Putamen (tissue), 1 donor: ENCODE data around the gene BARHL1.

Source experiments
- DNase-seq: peaks from one replicate; pipeline ENCODE4 v3.0.0-alpha.2; 2016; ENCODE audit warnings: low spot score

Gene BARHL1

DNA sequence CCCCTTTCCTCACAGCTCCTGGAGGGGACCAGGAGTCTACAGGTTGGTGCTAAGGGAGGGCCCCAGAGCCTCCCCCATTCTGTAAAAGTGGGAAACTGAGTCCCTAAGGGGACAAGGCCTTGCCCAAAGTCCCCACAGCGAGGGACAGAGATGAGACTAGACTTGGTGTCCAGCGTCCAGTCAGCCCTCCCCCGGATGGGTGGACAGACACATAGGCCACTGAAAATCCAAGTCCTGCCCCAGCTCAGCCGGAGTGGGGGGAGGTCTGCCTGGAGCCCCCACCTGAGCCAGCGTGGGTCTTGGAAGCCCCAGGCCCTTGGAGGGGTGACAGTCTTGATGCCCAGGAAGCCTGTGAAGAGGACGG, 5.2 kb downstream of the BARHL1 start:
- no peak for DNase-seq

DNA sequence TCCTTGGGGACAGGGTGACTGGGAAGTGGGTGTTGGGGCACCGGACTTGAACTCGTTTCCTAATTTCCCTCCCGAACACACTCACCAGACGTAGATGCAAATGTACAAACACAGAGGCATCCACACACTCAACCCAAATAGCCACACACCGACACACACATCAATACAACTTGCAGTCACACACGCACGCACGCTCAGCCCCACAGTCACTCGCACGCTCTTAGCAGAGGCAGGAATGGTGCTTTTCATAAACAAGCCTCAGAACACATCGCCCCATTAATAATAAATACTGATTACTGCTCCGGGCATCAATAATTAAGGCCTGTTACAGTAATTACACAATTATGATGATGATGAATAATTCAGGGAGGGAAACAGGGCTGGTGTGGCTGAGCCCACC, 5.7 kb downstream of the BARHL1 start:
- DNase-seq = no peak

DNA sequence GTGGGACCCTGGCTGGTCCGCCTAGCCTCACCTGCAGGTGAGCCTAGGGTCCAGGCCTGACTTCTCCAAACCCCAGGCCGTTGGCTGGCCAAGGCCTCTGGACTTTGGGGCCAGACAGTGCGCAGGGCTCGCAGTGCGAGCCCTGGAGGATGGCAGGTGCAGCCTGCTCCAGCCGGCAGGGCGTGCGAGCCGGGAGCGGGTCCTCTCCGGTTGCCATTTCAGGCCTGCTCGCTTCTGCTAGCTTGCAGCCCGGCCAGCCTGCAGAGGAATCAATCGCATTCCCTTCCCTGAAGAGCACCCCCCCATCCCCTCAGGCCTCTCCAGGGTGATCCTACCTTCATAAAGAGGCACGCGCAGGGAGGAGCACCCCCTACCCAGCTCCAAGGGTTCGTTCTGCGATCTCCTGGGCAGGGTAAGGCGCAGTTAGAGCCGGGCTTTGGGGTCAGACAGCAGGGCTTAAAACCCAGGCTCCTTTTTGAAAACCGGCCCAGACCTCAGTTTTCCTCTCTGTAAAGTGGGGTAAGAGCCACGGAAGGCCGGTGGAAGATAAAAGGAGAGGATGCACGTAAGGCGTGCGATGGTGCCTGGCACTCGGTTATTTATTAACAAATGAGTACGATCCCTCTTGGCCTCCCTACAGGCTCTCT, 6.2 kb downstream of the BARHL1 start:
- no peak for DNase-seq

DNA sequence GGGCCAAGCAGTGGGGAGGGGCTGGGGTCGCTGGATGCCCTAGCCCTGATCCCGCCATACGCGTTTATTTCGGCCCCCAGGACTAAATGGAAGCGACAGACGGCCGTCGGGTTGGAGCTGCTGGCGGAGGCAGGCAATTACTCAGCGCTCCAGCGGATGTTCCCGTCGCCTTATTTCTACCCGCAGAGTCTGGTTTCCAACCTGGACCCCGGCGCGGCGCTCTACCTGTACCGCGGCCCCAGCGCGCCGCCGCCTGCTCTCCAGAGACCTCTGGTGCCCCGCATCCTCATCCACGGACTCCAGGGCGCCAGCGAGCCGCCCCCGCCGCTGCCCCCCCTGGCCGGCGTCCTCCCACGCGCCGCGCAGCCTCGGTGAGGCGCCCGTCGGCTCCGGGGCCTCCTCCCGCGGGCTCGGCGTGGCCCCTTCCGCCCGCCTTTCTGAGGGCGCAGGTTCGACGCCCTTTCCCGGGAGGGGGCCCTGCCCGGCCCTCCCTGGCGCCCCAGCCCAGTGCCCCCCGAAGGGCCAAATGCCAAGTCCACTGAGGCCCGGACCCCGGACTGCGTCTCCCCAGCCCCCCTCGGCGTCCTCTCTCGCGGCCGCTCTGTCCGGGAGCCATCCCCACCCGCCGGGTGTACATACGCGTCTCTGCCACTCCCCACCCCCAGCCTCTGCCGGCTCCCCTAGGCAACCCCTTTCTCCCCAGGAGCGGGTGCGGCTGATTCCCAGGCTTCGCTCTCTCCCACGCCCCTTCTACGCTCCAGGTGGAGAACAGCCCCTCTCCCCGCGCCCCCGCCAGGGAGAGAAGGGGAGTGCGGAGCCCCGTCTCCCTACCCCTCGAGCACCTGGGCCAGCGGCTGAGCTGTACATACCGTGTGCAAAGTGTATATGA, 7.0 kb downstream of the BARHL1 start:
- no peak for DNase-seq

DNA sequence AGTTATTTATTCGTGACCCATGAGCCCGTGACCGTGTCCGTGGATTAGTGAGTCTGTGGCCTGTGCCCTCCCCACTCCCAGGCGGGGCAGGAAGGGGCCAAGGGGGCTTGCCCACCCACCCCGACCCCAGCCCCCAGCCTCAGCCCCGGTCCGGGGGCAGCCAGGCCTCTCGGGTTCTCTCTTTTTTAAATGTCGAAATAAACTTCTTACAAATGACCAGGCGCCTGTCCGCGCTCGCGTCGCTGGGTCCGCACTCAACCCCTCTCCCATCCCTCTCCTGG, 7.6 kb downstream of the BARHL1 start:
- DNase-seq = no peak

DNA sequence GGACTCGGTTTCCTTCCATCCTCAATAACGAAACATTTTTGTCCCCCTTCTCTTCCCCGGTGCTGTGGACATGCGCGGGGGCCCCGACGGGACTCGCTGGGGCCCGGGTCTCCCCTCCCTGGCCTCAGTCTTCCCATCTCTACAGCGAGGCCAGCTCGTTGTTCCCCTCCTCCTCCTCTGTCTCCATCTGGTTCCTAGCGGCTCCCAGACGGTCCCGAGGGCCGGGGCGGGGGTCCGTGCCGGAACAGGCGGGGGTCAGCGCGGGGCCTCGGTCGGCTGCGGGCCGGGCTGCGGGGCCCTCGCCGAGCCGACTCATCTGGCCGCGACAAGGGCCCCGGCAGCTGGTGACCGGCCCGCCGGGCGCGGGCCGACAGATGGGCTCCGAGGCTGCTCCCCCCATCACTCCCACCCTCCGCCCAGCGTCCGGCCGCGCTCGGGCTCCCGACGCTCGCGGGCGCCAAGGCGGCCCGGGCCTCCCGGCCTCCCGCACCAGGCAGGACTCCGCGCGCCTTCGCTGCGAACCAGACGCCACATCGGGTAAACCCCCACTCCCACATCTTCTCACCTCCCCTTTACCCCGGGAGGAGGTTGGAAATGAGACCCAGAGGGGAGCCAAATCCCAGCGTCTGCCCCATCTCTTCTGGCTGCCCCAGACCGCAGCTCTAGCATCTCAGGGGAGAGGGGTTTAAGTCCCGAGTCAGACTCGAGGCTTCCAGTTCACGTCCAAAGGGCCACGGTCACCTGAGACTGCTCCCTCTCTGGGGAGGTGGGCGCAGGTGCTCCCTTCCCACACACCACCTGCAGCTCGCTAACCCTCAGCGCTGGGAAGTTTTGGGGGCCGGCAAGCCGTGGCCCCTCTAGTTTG, 8.1 kb downstream of the BARHL1 start:
- no peak for DNase-seq

DNA sequence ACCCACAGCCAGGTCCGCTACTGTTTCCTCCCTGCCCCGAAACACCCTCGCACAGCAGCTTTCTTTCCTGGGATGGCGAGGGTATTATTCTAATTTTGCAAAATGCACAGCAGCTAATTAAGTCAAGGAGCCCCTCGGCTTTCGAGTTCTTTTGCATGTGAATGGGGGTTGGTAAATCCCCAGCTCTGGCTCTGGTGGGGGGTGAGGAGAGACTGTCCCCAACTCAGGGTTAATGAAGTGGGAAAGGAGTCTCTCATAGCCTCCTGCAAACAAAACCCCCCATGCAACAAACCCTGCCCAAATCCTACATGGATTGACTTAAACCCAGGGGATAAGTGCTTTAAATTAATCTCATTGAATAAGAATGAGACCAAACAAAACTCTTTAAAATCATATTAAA, 8.8 kb downstream of the BARHL1 start:
- no peak for DNase-seq

DNA sequence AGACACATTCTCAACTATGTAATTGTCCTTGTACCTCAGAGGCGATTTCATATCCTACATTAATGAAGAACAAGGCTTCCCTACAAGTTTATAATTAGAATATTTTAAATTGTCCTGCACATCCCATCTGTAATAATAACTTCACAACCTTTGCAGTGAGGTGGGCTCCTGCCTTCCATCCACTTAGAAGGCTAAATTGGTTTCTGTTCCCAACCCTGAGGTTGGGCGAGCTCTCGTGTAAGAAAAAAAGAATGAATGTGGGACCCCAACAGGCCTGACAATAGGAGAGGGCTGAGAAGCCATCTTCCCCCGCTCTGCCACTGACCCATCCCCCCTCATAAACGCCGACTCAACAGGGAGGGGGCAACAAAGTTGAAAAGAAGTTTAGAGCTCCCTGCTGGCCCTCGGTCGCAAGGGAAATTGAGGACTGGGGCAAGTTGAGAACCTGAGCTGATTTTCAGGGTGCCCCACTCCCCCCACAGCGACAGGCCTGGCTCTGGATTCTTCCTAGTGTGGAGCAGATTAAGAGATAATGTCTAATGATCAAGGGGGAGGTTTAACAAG, 9.4 kb downstream of the BARHL1 start:
- no peak for DNase-seq

DNA sequence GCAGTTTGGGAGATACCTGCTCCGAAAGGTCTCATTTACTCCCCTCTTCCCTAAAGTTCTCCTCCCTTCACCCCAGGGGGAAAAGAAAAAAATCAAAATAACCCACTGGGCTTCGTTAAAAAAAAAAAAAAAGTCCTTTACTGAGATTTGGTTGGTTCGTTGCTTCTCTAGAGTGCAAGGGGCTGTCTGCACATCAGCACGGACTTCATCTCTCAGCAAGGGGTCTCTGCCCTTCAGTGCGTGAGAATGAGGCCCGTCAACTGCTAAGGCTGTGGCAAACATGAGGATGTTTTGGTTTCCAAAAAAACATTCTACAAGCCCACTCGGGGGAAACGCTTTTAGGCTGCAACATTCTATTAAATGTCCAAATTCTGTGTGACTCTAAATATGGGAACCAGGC, 10.0 kb downstream of the BARHL1 start:
- no peak for DNase-seq

DNA sequence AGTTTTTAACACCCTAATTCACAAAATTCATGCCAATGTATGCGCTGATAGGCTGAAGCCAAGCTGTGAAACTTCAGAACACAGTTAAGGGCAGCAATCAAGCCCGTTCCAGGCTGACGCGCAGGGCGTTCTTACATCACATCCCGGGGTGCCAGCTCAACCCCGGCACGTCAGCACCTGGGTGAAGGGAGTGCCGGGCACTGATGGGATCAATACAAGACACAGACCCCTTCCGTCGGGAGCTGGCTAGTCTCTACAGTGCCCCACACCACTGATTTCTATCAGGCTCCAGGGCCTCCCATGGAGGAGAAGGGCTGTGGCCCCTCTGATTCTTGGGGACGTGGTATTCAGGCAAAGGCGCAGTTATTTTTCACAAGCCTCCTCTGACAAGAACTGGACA, 12.0 kb downstream of the BARHL1 start:
- no peak for DNase-seq

DNA sequence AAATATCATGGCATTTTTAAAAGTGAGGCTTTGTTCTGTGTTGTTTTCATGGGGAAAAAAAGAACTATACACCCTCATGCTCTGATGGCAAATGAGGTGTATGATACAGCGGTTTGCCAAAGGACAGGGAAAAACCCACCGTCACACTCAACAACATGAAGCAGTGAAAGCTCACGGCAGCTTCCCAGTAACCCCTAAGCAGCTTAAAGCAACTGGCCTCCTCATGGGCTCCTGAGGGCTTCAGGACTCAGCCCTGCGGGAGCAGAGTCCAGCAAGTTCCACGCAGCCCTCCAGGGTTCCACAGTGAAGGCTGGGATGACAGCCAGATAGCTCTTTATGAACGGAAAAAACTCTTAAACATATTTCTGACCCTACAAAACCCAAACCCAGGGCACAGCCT, 12.9 kb downstream of the BARHL1 start:
- DNase-seq = no peak

DNA sequence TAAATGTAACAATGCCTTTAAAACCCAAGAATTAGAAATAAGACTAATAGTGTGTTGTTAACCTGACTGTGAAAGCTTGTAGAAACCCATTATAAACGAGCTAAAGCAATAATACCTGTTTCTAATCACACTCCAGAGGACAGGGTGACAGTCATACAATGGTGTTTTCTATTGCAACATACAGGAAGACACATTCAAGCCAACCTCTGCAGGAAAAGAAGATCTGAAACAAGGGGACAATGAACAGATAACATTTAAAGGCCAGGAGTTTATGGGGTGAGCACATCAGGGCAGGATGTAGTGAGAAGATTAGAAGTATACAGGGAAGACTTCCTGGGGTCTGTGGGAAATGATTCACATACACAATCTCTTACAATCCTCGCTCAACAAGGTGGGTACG, 13.8 kb downstream of the BARHL1 start:
- DNase-seq = no peak

DNA sequence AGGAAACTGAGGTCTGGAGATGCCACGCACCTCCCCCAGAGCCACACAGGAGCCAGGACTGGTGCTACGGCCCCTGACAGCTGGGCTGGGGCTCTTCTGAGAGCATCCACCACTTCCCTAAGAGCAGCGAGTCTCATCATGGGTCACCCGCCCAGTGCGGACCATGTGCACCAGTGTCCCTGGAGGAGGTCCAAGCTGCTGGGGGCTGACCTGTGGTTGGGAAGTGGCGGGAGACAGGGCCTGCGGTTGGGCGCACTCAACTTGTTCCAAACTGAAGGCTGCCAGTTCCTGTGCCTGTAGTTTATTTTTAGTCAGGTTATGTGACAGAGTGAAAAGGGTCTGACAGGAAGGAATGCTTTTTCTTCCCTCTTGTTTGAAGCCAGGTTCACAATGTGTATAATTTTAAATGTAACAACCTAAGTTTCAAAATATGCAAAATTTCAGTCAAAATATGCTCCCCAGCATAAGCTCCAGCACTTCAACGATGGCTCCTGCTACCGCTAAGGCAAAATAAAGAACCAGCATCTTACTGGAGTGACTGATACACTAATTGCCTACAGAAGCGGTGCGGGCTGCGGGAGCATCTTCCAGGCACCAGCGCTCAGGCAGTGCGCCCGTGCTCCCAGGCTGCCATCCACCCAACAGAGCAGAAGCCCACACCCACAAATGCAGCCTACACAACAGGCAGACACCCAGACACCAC, 14.8 kb downstream of the BARHL1 start:
- DNase-seq = peak; percentile 8

DNA sequence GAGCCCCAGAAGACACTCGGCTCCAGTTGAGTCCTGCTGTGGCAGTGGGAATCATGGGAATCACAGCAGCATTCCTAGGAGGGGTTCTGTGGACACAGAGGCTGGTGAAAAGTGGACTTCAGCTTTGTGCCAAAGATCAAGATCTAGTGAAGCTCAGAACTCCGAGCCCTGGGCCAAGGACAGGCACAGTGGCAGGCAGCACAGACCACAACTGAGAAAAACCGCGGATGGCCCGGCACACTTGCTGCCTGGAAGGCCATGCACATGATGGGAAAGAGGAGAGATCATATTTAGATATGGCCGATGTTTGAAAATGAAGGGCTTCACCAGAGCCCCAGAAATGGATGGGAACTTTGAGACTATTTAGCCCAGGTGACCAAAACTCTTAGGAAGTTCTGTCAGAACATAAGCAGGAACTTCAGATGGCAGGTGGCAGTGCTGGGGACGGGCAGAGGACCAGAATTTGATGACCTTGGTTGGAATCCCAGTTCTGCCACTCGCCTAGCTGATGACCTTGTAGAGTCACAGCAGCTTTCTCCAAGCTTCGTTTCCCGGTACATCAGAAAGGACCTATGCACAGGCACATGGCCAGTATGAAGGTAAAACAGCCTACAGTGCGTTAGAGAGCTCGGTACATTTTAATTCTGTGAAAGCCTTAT, 18.0 kb downstream of the BARHL1 start:
- no peak for DNase-seq

DNA sequence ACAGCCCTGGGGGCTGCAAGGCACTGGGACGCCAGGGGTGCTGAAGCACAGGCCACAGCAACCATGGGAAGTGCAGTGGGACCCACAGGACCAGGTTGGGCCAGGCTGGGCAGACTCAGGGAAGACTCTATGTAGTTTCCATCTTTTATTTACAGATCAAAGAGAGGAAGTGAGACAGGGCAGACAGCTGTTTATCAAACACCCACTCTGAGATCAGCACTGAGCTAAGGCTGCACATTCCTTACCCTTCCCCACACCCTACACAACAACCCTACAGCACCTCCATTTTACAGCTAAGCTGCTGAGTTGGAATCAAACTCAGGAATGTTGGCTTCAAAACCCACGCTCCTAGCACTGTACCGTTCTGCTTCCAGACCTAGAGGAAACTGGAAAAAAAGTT, 19.8 kb downstream of the BARHL1 start:
- DNase-seq = no peak

DNA sequence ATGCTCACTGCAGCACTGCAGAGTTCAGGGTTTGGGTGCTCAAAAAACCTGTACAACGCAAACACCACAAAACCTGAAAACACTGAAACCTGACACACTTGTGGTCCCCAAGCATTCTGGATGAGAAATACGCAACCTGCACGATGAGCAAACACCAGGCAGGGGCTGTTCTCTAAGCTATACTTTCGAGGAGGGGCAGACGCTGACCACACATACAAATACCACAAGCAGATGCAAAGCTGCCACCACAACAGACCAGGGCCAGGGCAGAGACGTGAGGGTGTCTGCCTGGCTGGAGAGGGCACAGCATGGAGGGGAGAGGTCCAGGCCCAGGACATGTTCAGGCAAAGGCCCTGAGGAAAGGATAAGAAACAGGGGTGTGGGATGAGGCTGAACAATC, 23.0 kb downstream of the BARHL1 start:
- no peak for DNase-seq

DNA sequence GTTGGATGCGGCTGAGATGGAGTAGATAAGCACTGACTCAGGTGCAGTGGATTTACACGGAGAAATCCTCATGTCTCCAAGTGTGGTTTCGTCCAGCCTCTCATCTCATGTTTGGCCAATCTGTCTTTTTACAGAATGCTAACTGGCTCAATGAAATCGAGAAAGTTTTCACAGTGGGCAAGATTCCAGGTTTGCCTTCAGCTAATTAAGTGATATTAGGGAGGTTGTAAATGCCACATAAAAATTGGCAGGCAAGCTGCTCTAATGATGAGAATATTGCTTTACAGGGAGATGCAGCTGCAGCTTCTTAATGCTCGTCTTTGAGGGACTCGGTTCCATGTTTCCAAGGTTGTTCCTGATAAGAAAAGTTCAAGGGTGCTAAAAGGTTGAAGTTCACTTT, 23.7 kb downstream of the BARHL1 start:
- no peak for DNase-seq

DNA sequence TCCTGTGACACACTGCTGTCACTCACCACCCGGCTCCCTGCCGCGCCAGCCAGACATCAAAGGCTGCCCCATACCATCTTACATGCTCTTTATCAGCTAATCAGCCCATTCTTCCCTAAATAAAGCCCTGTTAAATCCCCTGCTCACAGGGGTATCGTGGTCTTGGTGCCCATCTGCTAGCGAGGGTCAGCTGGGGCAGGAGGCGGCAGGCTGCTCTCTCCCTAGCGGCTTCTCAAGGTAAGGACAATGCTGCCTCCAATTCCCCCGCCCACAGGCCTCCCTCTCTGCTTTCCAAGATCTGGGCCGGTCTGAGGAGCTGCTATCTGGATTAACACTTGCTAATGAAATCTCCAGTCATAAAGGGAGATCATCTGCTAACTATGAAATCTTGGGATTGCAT, 26.8 kb downstream of the BARHL1 start:
- DNase-seq = no peak

DNA sequence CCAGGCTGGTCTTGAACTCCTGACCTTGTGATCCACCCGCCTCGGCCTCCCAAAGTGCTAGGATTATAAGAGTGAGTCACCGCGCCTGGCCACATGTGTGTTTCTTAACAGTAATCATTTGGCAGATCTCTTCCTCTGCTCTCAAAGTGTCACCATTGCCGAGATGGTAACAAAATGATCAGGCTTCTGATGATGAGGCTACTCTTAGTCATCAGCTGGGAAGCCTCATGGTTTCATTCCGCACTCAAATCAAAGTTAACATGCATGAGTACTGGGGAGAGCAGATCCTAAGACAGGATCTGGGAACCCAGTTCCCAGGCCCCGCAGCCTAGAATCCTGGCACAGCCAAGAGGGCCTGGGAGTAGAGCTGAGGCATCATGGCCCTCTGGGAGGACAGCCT, 27.4 kb downstream of the BARHL1 start:
- DNase-seq = no peak

DNA sequence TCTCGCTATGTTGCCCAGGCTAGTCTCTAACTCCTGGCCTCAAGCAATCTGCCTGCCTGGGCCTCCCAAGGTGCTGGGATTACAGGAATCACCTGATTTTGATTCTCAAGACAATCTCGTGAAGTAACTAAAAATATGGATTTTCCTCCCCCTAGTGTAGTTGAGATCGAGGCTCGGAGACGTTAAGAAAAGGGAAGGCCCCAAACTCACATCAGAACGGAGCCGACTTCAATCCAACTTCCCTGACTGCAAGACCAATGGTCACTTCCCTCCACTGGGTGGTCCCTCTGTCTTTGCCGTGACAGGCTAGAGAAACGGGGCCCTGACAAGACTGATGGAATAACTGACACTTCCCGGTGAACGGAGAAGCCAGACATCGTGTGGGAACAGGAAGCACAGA, 28.3 kb downstream of the BARHL1 start:
- DNase-seq = no peak

DNA sequence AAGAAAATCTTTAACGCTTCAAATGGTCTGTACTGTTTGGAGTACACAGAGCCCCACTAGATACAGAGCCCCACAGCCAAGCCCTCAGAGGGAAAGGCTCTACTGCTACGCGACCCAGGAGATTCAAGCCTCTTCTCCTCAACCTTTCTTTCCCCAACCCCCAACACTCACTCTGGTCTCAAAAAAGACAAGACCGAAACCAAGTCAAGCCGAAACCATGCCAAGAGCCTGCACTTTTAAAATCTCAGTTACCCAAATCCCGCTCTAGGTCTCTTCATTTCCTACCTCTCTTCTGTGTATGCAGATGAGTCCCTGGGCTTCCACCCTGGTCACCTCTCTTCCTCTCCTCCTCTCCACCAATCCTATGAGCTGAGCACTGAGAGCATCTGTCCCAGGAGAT, 31.9 kb downstream of the BARHL1 start:
- DNase-seq = no peak

DNA sequence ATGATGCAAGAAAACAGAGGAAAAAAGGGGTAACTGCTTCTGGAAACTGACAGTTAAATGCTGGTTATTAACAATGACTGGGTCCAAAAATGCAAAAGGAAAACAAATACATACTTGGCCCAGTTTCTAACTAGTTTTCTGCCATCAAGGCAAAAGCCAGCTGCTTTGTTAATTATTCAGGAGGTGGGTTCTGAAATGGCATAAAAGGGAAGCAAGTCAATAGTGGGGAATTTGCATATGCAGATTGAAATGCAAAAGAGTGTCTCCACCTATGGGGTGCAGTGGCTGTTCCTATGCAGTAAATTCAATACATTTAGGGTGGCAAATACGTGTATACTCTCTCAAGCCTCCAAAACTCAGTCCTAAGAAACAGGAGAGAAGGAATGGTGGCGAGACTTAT, 33.4 kb downstream of the BARHL1 start:
- DNase-seq = no peak
